GM18870 (cell line): ENCODE measurements around the gene RRP1B.
A peak's percentile ranks its signal among the peaks of the same experiment; 100 is the strongest.
"Not testable (repeated sequence)": the region's sequence is repeated elsewhere in the genome, so short reads cannot be mapped to it uniquely, and the experiment has no call there.

Experiments used
- ATAC-seq: cut with Tn5 transposase; IDR thresholded peaks from one replicate; pipeline ENCODE4 v1.9.1; 2021; ENCODE audit warnings: moderate library complexity; ENCODE audit not compliant: unreplicated experiment

The RRP1B gene

GRCh38 chr21:43697758-43698643 lies 38.6 kb downstream of the RRP1B start:
- no peak for ATAC-seq

DNA sequence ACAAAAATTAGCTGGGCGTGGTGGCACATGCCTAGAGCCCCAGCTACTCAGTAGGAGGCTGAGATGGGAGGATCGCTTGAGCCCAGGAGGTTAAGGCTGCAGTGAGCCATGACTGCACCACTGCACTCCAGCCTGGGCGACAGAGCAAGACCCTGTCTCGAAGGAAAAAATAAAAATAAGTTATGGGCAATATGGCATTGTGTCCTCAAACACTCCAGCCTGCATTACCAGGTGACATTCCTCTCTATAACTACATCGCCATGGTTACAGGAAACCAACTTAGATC lies 40.1 kb downstream of the RRP1B start:
- not testable (repeated sequence) for ATAC-seq

DNA sequence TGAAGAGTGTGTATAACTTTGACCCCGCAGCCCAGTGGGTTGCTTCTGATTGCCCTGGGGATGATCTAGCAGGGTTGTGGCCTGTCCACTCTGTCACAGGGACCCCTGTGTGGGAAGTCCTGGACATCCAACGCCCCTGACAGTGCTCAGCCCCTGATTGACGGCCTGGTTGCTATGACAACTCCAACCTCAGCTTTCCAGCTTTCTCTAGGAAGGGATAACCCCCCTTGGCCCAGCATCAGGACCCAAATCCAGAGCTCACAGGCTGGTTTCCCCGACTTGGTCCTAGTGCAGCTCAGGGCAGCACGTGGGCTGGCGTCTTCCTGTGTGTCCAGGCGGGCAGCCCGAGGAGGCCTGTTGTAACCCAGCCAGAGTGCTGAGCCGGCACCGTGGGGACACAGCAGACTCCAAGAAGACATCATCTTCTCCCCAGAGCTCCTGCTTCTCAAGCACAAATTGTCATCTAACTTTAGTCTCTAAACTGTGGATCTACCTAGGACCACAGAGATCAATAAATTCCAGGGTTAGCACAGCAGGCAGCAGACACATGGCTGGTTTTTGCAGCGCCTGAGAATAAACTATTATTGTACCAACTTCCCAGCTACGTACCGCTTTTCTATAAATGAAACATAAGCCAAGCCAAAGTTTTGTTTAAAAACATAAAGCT lies 40.7 kb downstream of the RRP1B start:
- no peak for ATAC-seq

GRCh38 chr21:43701936-43702784 lies 42.8 kb downstream of the RRP1B start:
- ATAC-seq, result no peak

DNA sequence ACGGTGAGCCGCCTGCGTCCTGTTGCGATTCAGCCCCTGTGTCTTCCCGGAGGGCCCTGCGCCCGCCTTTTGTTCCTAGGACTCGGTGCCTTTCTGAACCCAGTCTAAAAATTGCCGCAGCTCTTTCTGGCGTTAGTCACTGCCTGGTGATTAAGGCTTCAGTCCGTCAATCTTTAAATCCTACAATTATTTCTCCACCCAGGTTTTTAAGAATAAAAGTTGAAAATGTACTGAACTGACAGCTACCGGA lies 43.4 kb downstream of the RRP1B start:
- ATAC-seq, result no peak

DNA sequence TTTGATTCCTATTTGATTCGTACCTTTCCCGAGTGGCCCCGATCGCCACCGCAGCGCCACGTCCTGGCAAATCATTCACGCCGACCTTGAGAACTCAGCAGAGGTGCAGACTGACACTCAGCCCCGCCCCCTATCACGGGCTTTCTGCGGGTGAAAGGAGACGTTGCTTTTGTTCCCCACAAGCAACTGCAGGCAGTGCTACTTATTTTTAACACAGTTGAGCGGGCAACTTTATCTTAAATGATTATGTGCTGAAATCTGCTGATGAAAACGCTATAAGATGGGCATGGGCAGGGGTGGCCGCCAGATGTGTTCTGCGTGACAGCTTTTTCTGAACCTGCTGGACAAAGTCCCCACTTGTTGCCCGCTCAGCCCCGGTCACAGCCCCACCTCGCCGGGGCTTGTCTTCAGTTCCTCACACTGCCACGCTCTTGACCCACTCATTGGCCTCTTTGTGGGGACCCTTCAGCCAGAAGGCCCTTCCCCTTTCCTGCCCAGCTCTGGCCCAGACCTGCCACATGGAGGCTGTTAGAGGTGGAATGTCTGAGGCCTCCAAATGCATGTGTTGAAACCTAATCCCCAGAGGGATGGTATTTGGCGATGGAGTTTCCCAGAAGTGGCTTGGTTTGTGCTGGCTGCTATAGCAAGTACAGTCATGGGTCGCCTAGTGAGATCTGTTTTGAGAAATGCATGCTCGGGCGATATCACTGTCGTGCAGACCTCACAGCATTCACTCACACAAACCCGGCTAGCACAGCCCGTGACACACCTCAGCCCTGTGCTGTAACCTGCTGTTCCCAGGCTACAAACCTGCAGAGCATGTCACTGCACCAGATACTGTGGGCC lies 43.9 kb downstream of the RRP1B start:
- no peak for ATAC-seq

GRCh38 chr21:43707462-43707861 lies 48.1 kb downstream of the RRP1B start:
- no peak for ATAC-seq

DNA sequence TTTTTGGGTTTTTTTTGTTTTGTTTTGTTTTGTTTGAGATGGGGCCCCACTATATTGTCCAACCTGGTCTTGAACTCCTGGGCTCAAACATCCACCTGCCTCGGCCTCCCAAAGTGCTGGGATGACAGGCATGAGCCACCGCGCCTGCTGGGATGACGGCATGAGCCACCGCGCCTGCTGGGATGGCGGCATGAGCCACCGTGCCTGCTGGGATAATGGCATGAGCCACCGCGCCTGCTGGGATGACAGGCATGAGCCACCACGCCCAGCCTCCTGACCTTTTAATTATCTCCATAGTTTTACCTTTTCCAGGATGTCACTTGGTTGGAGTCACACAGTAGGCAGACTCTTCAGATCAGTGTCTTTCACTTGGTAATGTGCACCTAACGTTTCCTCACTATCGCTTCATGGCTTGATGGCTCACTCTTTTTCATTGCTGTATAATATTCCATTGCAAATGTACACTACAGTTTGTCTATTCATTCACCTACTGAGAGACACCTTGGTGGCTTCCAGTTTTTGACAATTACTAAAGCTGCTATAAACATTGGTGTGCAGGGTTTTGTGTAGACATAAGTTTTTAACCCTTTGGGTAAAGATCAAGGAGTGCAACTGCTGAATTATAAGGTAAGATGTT lies 49.5 kb downstream of the RRP1B start:
- no peak for ATAC-seq

DNA sequence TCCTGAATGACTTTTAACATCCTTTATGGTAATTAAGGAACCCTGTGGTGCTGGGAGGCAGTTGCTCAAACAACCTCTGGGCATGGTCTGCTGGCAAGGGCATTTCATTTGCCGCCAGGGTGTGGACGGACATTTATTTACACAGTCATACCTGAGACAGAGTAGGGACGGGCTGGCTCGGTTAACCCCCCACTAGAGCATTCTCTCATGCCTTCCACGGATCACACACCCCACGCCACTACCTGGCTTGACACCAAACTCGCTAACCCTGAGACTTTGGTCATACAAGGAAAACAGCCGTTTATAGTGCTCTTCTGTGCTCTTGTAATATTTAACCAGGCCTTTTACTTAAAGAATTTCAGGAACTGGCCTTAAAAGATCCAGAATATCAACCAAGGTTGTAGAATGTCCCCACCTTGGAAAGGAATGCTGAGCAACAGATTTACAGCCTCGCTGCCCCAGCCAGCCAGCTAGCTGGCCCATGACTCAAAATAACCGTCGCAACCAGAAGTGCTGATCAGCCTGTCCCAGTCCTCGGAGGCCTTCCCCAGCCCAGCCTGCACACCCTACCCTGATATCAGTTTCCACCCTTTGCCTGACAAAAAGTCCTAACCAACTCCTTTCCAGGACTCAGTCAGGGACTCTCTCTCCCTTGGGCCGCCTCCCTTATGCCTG lies 53.0 kb downstream of the RRP1B start:
- ATAC-seq, result no peak

GRCh38 chr21:43713123-43713522 lies 53.8 kb downstream of the RRP1B start:
- ATAC-seq, result not testable (repeated sequence)

- ATAC-seq, result peak; percentile 42
Measured at GRCh38 chr21:43716376-43717165, 57.2 kb downstream of the RRP1B start.

DNA sequence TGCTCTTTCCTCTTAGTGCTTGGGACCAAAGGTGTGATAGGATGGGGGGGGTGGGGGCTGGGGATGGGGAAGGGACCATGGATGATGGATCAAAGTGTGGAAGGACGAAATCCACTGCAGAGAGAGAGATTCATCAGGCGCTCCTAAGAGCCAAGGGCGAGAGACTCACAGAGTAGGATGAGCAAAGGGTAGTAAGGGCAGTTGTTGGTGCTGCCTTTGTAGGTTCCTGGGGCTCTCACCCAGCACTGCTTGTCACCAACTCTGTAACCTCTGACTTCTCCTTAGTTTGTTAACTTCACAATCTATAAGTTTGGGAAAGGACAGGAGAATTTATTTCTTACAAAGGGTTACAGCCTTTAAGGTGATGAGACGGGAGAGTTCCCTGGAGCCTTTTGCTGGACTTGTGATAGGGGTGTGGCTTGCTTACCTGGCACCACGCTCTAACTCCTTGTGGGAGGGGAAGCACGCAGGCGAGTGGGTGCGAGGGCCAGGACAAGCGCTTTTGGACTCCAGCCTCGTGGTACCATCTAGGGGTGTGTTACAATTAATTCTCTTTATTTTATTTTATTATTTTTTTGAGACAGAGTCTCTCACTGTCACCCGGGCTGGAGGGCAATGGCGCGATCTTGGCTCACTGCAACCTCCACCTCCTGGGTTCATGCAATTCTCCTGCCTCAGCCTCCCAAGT lies 58.0 kb downstream of the RRP1B start:
- ATAC-seq, result no peak

- ATAC-seq, result no peak
Measured at GRCh38 chr21:43717967-43718871, 58.9 kb downstream of the RRP1B start.

- no peak for ATAC-seq
Measured at GRCh38 chr21:43718872-43719747, 59.8 kb downstream of the RRP1B start, which contains the start of gene PDXK. TSS of gene PDXK (plus strand) at chr21:43719129. CDS start at chr21:43719295, 166 bp downstream.

GRCh38 chr21:43719748-43720538 lies 60.6 kb downstream of the RRP1B start:
- no peak for ATAC-seq
